ENCODE measurements around the gene C1QTNF5. TPM values are rescaled to one million over a fixed set of nuclear protein-coding genes. Genes with fewer than 3 reads are reported as not detected.

Gene C1QTNF5
- total RNA-seq, 1 experiment from 2014 or later, result not detected

- Histone ChIP-seq H3K4me3 (replicated peaks in 1 of 2; ENCODE audit: low read depth in 1 of 2, low read length in 2 of 2) (no peak overlapping the region), H3K4me2 (ENCODE audit: low read length) (no peak overlapping the region), H3K9me3 (ENCODE audit: control insufficient read depth in 1 of 2, insufficient read depth in 1 of 2, low read depth in 1 of 2, low read length in 2 of 2) (no peaks in the 10 kb centered on the region), H3K27ac (ENCODE audit: low read depth, low read length) (no peak overlapping the region), H3K79me2 (ENCODE audit: insufficient read depth, low read length) (no peaks in the 10 kb centered on the region; the same call in 1 of the 2 replicates), H3K4me1 (ENCODE audit: control insufficient read depth in 1 of 2, insufficient read depth in 2 of 2, low read length in 2 of 2) (peaks cover 16 to 45% of the 10 kb centered on the region in 2 experiments), H3K9me2 (ENCODE audit: insufficient read depth) (no peaks in the 10 kb centered on the region), H3K9ac (ENCODE audit: low read length) (no peak overlapping the region), H2AFZ (ENCODE audit: low read depth, low read length, poor library complexity, severe bottlenecking) (no peak overlapping the region), H3K36me3 (ENCODE audit: control insufficient read depth in 1 of 2, insufficient read depth in 2 of 2, low read length in 2 of 2) (peaks cover 0 to under 1% of the 10 kb centered on the region in 2 experiments; a peak in 1 of 4 replicates), H4K20me1 (ENCODE audit: insufficient read depth) (no peaks in the 10 kb centered on the region), H3K27me3 (ENCODE audit: insufficient read depth, low read length) (no peaks in the 10 kb centered on the region)
- ATAC-seq (no peak), DNase-seq (ENCODE audit: low read depth, low spot score) (no peak)
- POLR2A ChIA-PET, result no interaction called here
- RAD21 ChIA-PET (ENCODE audit: low non-redundant PET in 1 of 2, low total read pairs in 2 of 2, uncharacterized antibody in 2 of 2, unreplicated experiment in 2 of 2), result no interaction called here
- TF ChIP-seq RAD21 (IDR thresholded peaks at IDR 0.05; ENCODE audit: low read depth) (no peak), JUND (IDR thresholded peaks at IDR 0.05) (no peak), ELF1 (IDR thresholded peaks at IDR 0.05; ENCODE audit: borderline replicate concordance, low read depth) (no peak), CBX3 (IDR thresholded peaks at IDR 0.05; ENCODE audit: low read depth) (no peak), TCF7L2 (IDR thresholded peaks at IDR 0.05; ENCODE audit: borderline replicate concordance, extremely low read depth, insufficient read depth, insufficient read length) (no peak), FOSL1 (IDR thresholded peaks at IDR 0.05; ENCODE audit: low read depth) (no peak), YY1 (IDR thresholded peaks at IDR 0.05; ENCODE audit: extremely low read depth, insufficient replicate concordance, low read depth, low read length) (no peak), EZH2phosphoT487 (IDR thresholded peaks at IDR 0.05; ENCODE audit: borderline replicate concordance) (no peak), SP1 (IDR thresholded peaks at IDR 0.05; ENCODE audit: low read depth) (no peak), SIN3A (IDR thresholded peaks at IDR 0.05; ENCODE audit: low read depth) (no peak), POLR2AphosphoS5 (IDR thresholded peaks at IDR 0.05; ENCODE audit: low read depth, low read length) (no peak), ZFX (IDR thresholded peaks at IDR 0.05) (no peak), ATF3 (IDR thresholded peaks at IDR 0.05) (no peak), SRF (IDR thresholded peaks at IDR 0.05; ENCODE audit: low read depth) (no peak), EZH2 (IDR thresholded peaks at IDR 0.05) (no peak), POLR2A (IDR thresholded peaks at IDR 0.05; ENCODE audit: borderline replicate concordance, extremely low read depth, insufficient read depth, insufficient read length) (no peak), ZBTB33 (IDR thresholded peaks at IDR 0.05; ENCODE audit: extremely low read depth, insufficient replicate concordance, low read length) (no peak), CEBPB (IDR thresholded peaks at IDR 0.05; ENCODE audit: low read depth) (no peak)
- TF ChIP-seq, protein P1, sequence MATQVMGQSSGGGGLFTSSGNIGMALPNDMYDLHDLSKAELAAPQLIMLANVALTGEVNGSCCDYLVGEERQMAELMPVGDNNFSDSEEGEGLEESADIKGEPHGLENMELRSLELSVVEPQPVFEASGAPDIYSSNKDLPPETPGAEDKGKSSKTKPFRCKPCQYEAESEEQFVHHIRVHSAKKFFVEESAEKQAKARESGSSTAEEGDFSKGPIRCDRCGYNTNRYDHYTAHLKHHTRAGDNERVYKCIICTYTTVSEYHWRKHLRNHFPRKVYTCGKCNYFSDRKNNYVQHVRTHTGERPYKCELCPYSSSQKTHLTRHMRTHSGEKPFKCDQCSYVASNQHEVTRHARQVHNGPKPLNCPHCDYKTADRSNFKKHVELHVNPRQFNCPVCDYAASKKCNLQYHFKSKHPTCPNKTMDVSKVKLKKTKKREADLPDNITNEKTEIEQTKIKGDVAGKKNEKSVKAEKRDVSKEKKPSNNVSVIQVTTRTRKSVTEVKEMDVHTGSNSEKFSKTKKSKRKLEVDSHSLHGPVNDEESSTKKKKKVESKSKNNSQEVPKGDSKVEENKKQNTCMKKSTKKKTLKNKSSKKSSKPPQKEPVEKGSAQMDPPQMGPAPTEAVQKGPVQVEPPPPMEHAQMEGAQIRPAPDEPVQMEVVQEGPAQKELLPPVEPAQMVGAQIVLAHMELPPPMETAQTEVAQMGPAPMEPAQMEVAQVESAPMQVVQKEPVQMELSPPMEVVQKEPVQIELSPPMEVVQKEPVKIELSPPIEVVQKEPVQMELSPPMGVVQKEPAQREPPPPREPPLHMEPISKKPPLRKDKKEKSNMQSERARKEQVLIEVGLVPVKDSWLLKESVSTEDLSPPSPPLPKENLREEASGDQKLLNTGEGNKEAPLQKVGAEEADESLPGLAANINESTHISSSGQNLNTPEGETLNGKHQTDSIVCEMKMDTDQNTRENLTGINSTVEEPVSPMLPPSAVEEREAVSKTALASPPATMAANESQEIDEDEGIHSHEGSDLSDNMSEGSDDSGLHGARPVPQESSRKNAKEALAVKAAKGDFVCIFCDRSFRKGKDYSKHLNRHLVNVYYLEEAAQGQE (IDR thresholded peaks at IDR 0.05; ENCODE audit: low read depth), result no peak
- TF ChIP-seq, protein P2, sequence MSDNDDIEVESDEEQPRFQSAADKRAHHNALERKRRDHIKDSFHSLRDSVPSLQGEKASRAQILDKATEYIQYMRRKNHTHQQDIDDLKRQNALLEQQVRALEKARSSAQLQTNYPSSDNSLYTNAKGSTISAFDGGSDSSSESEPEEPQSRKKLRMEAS (IDR thresholded peaks at IDR 0.05), result no peak
- CTCF ChIA-PET, result interaction anchor here (1.2 kb wide), 1 partner anchor 37 kb away, joined by 3 read pairs; no protein-coding TSS in a partner anchor
- no TSS peak for BruUV-seq (replicated peaks)
- intact Hi-C loops (cut with micrococcal nuclease), result loop anchor here (5.0 kb wide), 1 partner anchor 217 kb away; the partner anchor contains the start of gene DPAGT1
Observed at GRCh38 chr11:119319700-119320239, 20.9 kb downstream of the C1QTNF5 start.
